Measurements from ENCODE around the gene ITSN1.
"Not testable (repeated sequence)": the region's sequence is repeated elsewhere in the genome, so short reads cannot be mapped to it uniquely, and the experiment has no call there.

Gene ITSN1

GRCh38 chr21:33775100-33775828 is 133.0 kb downstream of the ITSN1 start:
- DNase-seq, result no peak

DNA sequence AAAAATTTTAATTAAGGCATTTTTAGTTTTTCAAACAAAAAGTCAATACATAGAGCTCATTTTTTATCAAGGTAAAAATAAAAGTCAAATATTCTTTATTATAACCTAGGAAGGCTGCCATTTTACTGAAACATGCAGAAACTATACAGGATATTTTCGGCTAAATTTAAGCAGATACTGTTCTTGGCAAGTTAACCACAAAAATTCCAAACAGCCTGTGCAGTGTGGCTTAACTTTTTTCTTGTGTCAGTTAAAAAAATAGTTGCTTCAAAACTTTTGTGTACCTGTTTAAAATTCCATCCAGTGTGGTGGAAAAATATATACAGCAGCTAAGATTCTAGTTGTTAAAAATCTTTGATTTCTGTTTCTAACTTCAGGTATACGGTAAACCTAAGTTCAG is 138.3 kb downstream of the ITSN1 start:
- DNase-seq, result no peak

- DNase-seq, result no peak
Observed at GRCh38 chr21:33781121-33781520, 138.8 kb downstream of the ITSN1 start.

DNA sequence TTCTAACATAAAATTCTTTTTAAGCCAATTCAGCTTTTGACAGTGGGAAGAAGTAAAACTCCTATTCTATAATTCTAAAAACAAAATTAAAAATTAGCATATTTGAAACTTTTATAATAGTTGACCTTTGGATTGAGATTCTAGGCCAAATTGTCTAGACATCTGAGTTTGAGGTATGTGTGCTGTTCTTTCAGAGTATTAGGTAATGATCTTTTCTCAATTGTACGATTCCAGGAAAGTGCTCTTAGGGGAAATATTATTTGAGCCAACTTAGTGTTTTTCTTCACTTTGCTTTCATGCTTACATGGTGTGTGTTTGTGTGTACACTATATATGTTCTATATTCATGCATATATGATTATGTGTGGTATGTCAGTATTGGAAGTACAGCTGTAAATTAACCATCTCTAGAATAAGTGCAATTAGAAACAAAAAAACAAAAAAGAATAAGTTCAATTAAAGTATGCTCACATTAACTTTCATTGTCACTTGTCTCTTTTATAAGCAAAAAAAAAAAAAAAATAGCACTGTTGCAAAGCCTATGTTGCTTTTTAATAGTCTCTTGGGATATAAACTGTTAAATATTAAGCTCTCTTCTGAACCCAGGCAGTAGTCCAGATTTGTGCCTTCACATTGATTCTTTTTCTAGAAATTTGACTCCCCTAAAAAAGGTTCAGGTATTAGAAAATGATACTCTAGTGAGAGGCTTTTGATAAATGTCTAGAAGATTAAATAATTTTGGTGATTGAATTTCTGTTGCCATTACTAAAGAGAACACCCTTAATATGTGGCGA is 141.1 kb downstream of the ITSN1 start:
- DNase-seq, result no peak

- DNase-seq, result no peak
Observed at GRCh38 chr21:33787431-33787830, 145.1 kb downstream of the ITSN1 start.

DNA sequence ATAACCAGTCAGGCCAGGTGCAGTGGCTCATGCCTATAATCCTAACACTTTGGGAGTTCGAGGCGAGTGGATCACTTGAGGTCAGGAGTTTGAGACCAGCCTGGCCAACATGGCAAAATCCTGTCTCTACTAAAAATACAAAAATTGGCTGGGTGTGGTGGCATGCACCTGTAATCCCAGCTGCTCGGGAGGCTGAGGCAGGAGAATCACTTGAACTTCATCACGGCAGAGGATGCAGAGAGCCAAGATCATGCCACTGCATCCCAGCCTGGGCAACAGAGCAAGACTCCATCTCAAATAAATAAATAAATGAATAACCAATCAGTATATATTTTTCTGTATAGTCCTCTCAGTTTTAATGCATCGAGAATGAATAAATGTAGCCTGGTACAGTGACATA is 146.1 kb downstream of the ITSN1 start:
- DNase-seq, result not testable (repeated sequence)

- DNase-seq, result peak; percentile 20
Observed at GRCh38 chr21:33789697-33790096, 147.4 kb downstream of the ITSN1 start.

DNA sequence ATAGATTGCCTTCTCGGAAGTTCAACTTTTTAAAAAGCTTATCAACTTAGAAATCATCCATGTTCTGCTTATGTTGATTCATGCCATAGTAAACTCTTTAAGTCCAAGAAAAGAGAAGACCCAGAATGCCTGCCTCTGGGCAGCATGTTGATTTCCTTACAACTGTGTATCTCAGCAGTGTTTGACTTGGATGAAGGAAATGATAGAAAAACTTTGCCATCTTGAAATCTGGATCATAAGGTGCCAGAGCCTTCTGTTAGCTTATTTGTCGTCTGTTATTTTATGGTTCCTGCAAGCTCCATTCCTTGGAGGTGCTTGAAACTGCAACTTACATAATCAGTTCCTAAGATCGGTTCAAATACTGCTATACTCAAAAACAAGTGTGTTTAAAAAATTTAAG is 148.8 kb downstream of the ITSN1 start:
- no peak for DNase-seq

DNA sequence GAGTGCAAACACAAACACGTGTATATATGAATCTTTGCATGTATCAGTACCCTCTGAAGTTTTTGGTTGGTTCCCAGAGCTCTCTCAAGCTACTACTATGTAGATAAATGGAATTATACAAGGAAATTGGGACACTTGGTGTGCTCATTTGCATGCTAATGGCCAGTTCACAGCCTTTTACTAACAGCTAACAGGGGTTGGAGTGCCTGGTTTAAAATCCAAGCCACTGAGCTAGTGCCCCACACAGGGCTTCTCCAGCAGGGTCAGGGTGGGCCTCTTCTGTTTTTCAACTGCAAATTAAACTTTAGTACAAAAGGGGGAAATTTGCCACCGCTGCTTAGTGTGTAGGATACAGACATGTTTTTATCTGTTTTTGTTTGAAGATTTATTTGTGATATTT is 152.3 kb downstream of the ITSN1 start:
- DNase-seq, result no peak

DNA sequence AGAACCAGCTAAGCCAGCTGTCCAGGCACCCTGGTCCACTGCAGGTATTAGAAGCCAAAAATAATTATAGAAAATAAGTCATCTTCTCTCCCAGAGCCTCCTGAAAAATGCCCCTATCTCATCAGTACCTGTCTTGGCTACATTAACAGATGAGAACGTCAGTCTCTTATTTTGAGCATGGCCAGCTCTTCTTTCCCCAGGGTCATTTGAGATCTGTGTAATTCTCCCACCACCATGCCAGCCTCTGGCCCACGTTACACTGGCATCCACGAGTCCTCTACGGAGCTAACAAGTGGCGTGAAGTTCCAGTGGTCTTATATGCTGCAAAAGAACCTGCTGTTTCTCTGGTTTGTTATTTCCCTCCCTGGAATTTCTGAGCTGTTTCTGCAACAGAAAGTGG is 155.3 kb downstream of the ITSN1 start:
- no peak for DNase-seq

DNA sequence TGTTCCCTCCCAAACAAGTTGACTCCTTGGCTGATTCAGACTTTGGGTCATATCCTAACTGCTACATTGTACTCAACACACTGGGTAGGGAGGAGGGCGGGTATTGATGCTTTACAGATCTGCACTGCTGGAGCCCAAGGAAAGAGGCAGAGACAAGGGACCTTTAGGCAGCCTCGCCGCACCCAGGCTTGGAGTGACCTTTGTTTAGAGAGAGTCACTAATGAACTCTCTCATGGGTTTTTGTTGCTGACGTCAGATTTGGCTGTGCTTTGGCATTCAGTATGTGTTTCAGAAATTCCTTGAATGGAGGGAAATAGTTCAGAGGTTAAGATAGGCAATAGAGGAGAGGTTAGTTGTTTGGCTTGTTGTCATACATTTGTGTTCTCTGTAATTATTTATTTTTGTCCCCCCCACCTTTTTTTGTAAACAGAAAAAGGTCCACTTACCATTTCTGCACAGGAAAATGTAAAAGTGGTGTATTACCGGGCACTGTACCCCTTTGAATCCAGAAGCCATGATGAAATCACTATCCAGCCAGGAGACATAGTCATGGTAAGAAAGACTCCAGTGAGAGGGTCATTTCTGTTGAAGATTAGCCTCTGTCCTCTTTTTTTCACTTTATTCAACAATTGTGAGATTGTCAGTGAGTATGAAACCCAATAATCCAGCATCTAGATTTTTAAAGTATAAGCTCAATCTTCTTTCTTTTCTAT is 157.2 kb downstream of the ITSN1 start:
- DNase-seq, result no peak

DNA sequence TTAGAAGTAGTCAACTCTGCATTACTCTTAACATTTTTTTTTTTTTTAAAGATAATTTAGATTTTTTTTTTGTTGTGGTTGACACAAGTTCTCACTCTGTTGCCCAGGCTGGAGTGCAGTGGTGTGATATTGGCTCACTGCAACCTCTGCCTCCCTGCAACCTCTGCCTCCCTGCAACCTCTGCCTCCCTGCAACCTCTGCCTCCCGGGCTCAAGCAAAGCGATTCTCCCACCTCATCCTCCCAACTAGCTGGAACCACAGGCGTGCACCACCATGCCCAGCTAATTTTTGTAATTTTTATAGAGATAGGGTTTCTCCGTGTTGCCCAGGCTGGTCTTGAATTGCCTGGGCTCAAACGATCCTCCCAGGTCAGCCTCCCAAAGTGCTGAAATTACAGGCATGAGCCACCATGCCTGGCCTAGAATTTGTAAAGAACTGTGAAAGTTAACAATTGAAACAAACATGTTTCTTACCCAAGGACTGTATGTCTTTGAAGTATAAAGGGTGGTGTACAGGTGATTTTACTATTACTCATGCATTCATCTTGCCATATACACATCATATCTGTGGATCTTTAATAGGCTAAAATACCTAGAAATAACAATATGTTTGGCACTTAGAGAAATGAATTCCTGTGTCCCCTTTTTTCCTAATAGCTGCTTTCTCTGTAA is 158.6 kb downstream of the ITSN1 start:
- no peak for DNase-seq

DNA sequence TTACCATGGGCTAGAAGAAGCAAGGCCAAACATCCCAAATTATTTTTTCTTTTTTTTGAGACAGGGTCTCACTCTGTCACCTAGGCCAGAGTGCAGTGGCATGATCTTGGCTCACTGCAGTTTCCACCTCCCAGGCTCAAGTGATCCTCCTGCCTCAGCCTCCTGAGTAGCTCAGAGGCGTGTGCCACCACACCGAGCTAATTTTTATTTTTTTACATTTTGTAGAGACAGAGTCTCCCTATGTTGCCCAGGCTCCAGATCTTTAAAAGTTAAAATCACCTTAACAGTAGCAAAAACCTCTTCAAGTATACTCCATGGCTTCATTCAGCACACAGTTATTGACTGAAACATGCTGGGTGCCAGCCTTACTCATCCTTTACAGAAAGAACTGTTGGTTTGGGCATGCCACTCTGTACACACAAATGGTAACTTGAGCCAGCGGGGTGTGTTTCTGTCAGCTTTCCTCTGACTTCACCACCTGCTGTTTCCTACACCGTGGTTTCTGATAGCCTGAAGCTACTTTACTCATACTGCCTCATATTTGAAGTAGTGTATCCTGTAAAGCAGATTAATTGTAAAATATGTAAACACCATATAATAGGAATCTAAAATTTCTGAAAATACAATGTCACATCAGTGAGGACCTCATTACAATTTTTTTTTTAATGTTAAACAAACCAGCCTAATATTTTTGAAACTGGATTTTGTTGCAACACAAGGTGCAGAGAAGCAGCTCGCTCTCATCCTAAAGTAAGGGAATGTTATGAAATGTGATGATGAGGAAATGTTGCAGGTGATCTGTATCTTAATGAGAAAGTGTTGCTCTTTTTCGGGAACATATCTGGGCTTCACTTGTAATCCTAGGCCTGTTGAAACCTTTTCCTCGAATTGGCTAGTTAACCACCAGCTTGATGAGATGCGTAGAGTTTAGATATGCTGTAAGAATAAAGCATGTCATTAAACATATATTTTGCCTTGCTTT is 159.4 kb downstream of the ITSN1 start:
- DNase-seq, result peak; percentile 85

GRCh38 chr21:33802481-33802880 is 160.2 kb downstream of the ITSN1 start:
- DNase-seq, result no peak

DNA sequence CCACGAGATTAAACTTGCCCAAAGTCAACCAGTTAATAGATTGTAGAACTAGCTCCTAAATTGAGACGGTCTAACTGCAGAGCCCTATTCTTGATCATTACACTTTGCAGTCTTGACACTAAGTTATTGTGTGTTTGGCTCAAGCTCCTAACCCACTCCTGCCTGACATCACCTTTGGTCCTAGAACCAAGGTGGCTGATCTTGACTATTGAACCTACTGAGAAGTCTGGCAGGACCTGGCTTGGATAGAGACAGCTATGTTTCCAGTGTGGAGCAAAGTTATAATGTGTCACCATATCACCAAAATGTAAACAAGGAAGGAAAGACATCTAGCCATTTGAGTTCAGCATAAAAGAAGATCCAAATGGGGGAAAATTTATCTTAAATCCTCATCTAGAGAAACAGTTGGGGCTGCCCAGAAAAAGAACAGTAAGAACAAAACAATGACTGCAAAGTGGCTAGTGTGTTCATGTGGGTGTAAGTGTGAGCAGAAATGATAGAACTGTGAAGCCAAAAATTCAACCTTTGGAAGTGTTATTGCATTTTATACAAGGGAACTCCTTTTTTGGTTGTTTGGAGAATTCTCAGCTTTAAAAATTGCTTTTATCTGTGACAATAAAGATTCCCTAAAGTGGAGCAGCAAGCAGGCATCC is 166.5 kb downstream of the ITSN1 start:
- no peak for DNase-seq

DNA sequence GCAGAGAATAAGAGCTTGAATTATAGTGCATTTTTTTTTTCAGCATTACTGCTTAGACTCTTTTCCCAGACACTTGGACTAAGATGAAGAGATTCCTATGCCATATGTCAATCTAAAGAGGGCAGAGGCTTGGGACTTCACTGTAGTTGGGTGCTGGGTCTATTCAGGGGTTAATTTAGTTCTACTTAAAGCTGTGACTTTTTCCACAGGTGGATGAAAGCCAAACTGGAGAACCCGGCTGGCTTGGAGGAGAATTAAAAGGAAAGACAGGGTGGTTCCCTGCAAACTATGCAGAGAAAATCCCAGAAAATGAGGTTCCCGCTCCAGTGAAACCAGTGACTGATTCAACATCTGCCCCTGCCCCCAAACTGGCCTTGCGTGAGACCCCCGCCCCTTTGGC is 168.5 kb downstream of the ITSN1 start:
- DNase-seq, result no peak

DNA sequence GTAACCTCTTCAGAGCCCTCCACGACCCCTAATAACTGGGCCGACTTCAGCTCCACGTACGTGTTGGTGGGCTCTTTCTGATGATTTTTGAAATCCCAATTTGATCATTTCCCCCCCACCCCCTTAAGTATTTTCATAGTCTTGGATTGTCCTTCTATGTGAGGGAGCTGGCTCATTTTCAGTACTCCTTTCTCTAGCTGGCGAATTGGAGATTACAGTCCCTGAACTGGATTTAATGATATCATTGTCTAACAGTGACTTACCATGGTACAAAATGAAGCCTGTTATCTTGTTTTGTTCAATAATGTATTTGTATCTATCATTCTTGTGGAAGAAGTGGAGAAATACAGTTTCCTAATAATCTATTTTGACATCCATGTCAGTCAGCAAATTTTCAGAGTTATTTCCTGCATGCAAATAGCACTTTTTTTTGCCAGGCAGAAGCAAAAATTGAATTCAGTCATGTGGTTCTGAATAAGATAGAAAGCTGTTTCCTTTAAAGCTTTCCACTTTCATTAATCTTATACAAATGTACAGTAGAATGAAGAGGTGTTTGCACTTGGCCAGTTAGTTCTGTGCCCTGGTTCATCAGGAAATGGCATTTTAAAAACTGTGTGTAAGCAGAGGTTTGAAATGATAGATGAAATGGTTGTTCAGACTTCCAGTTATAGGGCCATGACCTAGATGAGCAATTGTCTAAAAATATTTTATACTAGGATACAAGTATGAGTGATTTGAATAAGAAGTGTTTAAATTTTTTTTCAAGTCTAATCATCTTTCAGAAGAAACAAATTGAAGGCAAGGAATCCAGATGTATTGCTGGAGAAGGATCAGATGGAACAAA is 169.1 kb downstream of the ITSN1 start:
- no peak for DNase-seq

- no peak for DNase-seq
Observed at GRCh38 chr21:33813832-33814365, 171.6 kb downstream of the ITSN1 start.

GRCh38 chr21:33815143-33815707 is 172.9 kb downstream of the ITSN1 start:
- no peak for DNase-seq

GRCh38 chr21:33816174-33816573 is 173.9 kb downstream of the ITSN1 start:
- DNase-seq, result no peak

Data from NCI-H446 treated with DMSO at 0.1 percent for 48 hours (cell line).